Fibroblast of skin of right quadriceps (primary cell): Measurements from ENCODE around the gene RNF40.

Experiments
- DNase-seq: peaks from one replicate; pipeline ENCODE4 v3.0.0-alpha.2; 2013

Gene RNF40

GRCh38 chr16:30741461-30741914, 20.6 kb upstream of the RNF40 start:
- peak; percentile 80 for DNase-seq

GRCh38 chr16:30743716-30744115, 18.4 kb upstream of the RNF40 start:
- DNase-seq = no peak

DNA sequence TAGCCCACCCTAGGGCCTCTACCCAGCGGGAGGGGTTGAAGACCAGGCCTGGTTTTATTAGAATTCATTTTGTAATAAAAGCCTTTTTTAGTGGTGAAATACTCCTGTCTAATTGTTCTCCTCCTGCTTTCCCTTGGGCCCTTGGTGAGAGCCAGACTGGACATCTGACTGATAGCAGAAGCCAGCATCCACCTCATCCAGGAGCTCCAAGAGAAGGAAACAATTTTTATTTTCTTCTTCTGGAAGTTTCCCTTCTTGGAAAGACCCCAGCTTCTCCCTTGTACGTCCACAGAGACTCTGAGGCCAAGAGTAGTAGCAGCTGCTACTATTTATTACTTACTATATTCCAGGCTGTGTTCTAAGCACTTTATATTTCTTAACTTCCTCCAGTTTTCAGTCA, 17.9 kb upstream of the RNF40 start:
- no peak for DNase-seq

DNA sequence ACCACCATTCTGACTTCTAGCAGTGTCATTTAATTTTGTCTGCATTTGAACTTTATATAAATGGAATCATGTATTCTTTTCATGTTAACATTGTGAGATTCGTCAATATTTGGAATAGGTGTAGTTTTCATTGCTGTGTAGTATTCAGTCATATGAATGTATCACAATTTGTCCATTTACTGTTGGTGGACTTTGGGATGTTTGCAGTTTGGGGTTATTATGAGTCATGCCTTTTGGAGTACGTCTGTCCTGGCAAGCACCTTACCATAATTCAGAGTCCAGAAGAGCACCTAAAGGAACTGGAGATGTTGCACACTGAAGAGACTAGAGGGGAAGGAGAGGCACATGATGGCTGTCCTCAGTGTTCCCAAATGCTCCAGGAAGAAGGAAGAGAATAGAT, 17.0 kb upstream of the RNF40 start:
- DNase-seq = no peak

DNA sequence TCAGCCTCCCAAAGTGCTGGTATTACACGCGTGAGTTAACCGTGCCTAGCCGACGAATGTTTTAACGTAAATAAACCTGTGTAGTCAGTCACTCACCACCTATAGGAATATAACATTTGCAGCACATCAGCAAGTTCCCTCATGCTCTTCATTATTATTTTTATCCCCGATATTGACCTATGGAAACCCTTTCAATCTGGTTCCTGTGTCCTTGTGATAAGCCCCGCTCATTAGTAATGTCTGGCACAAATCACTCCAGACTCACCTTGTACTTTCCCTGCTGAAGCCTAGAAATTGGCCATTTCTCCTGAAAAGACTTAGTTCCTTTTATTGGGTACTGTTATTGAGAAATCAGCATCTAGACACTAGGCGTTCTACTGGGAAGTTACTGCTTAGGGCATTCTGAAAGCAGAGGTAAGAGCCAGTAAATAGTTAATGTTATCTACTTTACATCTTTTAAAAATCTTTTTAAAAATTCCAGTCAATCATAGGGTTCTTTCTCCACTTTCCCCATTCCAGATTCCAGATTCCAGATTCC, 15.4 kb upstream of the RNF40 start:
- DNase-seq = no peak

DNA sequence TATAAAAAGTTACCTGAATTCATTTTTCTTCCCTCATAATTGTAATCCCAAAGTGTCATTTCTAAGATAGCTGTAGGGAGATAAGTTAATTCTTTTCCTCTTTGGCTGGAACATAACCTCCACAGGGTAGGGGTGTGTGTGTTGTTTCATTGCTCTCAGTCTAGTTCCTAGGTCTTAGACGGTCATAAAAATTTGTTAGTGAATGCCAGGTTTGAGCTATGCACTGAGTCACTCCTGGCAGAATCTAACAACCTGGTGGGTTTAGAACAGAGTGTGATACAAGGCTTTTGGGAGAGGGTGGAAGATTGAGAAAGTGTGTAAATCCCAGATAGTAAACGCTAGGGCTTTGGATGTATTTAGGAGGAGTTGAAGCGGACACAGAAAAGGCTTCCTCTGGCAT, 14.8 kb upstream of the RNF40 start:
- peak; percentile 39 for DNase-seq

DNA sequence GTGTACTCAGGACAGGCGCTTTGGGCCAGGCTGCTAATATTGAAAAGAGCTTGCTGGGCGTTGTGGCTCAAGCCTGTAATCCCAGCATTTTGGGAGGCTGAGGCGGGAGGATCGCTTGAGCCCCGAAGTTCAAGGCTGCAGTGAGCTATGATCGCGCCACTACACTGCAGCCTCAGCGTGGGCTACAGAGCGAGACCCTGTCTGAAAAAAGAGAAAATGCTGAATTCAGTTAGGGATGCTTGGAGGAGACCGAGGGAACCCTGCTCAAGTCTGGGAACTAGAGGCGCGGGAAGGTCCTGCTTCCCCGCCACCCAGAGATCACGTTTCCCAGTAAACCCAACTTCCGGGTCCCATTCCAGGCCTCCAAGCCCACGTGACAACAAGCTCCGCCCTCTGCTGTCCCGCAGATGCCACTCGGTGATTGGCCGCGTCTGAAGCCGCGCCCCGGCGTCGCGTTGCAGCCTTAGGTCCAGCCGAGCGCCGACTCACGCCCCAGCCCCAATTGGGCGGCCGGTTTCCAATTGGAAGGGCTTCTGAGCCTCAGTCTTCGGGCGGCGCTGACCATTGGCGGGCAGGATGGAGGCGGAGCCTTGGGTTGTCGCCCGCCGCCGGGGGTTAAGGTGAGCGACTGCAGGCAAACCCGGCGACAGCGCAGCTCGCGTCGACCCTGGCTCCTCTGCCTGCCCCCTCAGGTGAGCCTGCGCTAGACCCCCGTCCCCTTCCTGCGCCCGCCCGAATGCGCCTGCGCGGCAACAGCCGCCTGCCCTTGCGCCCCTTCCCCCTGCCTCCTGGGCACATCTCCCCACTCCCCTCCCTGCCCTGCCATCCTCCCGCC, 14.1 kb upstream of the RNF40 start, which contains the start of gene PHKG2:
Gene PHKG2, plus strand, starts transcription at position 627 of the 835 bp plus-strand sequence. CDS start 396 bp downstream, outside the sequence.
- peak; percentile 98 for DNase-seq

- DNase-seq = peak; percentile 19
Measured at GRCh38 chr16:30748634-30749445, 13.3 kb upstream of the RNF40 start.

- no peak for DNase-seq
Measured at GRCh38 chr16:30750201-30750600, 11.9 kb upstream of the RNF40 start.

GRCh38 chr16:30750876-30751465, 11.2 kb upstream of the RNF40 start:
- no peak for DNase-seq

DNA sequence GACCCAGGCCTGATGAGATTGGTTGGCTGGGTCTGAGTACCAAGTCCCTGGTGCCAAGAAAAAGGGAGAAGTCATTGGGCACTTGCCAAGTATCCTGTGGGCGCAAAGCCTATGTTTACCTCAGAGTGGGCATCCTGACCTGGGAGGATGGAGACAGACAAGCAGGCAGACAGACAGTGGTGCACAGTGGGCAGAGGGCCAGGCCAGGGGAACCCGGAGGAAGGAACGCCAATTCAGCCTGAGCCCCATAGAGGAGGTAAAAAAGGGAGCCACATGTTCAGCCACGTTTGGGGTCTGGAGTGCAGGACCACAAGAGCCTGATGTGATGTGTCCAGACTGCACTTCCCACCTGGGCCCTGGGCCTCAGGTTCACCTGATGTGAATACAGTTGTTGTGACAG, 8.5 kb upstream of the RNF40 start:
- DNase-seq = no peak

GRCh38 chr16:30755955-30756780, 6.0 kb upstream of the RNF40 start:
- no peak for DNase-seq

DNA sequence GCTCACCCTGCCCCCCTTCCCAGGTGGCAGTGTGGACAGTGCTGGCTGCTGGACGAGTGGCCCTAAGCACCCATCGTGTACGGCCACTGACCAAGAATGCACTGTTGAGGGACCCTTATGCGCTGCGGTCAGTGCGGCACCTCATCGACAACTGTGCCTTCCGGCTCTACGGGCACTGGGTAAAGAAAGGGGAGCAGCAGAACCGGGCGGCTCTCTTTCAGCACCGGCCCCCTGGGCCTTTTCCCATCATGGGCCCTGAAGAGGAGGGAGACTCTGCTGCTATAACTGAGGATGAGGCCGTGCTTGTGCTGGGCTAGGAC, 5.4 kb upstream of the RNF40 start:
- DNase-seq = no peak

DNA sequence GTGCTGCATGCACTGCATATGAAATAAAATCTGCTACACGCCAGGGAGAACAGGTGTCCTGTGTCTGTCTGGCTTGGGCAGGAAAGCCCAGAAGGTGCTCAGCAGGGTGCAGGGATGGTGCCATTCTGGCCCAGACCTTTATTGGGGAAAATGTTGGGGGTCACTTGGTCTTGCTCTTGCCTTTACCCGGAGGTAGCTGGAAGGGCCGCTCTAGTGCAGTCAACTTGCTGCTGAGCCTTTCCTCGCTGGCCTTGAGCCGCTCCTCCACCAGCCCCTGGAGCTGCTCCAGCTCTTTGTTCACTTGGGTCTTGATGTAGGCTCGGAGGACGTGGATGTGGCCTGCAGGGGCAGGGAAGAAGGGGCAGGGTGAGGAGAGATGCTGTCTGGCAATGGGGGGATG, 4.8 kb upstream of the RNF40 start:
- DNase-seq = no peak

DNA sequence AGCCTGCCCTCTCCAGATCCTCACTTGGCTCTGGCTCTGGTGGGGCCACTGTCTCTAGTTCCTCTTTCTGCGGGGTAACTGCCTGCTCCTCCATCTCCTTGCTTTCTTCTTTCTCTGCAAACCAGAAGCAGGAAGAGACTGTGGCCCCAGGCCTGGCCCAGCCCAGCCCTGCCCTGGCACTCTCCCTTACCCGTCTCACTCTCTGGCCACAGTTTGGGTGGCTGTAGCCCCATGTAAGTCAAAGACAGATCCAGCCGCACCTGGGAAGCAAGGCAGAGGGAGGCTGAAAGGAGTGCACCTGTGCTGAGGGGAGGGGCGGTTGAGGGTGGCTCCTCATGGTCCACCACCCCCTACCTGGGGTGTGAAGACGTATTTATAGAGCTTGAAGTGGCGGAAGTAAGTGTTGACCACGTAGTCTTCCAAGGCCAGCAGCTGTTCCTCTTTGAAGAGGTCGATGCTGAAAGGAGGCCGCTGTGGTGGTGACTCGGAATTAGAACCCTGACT, 3.1 kb upstream of the RNF40 start:
- DNase-seq = no peak

DNA sequence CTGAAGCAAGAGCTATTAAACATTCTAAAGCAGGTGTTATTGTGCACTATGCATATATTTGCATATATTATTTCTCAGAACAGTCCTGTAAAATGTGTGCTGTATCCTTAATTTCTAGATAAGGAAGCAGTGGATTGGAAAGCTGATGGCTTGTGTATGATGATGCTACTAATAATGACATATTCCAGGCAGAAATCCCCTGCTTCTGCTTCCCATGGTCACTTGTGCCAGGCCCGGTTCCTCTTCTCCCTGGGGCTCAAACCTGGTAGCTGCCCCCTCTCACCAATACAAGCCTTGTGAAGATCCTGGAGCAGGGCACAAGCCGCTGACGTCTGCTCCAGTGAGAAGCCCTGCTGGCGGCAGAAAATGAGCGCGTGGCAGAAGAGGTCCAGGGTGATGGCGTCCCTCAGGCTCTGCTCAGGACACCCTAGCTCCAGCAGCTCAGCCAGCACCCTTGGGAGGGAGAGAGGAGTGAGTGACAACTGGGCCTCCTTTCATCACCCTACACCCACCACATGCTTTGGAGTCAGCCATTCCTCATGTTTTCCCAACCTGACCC, 2.0 kb upstream of the RNF40 start:
- no peak for DNase-seq

DNA sequence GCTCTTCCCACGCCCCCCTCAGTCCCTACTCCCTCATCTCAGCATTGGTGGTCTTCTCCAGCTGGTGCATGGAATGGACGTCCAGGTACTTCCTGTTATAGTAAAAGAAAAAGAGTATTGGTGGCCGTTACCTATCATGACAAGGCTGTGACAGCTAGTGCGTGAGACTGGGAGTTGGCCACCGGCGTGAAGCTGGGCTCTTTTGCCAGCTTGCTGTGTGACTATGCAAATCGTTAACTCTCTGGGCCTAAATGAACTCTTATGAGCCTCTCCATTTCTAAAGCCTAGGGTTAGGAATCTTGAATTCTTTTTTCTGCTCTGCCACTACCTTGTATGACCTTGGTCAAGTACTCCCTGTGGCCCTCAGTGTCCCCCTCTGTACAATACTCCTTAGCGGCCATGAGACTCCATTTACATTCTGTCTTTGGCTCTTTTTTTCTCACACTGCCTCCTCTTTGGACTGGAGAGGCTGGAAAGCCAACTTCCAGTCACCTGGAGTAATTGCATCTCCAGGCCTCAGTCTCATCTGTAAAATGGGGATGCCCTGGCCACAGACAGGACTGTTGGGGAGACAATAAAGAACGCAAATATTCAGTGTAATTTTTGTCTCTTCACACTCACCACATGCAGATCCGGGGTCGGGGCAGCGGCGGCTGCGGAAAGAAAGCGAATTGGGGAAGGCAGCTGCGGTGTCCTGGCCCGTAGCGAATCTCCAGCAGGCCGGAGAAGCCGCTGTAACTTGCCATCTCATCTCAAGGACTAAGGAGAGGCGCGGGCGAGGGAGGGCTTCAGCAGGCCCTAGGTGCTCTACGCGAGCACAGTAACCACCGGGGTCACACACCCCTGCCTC, 1.3 kb upstream of the RNF40 start:
- no peak for DNase-seq

GRCh38 chr16:30761427-30761927, 645 bp upstream of the RNF40 start:
- peak; percentile 20 for DNase-seq

- DNase-seq = no peak
Measured at GRCh38 chr16:30762991-30763725, 1.0 kb downstream of the RNF40 start.

GRCh38 chr16:30764086-30764485, 2.0 kb downstream of the RNF40 start:
- DNase-seq = no peak
